GM12878 (cell line): ENCODE measurements around the gene FAM163B. TPM values are rescaled to one million over a fixed set of nuclear protein-coding genes. Genes with fewer than 3 reads are reported as not detected.

ENCODE experiments used
- ATAC-seq: fragments of 200-7000 bp; cut with Tn5 transposase; 3 replicates; pipeline ENCODE4 v1.9.1; 2020; ENCODE audit warnings: mild to moderate bottlenecking, moderate library complexity
- BruUV-seq: library from RNA; stranded (reverse); fragments of 400-500 nt; replicated peaks from 2 replicates; lab custom pipeline; 2021; lab: Mats Ljungman, UMichigan
- CTCF ChIA-PET: fragments of 300-600 bp; sonication (Branson Sonifier 250); formaldehyde crosslinking; extraction: SDS; loops from one replicate; lab custom pipeline; 2021; ENCODE audit warnings: inconsistent platforms; lab: Yijun Ruan, JAX
- POLR2A ChIA-PET: fragments of 350-600 bp; formaldehyde crosslinking; extraction: SDS; loops from one replicate; lab custom pipeline; 2021; ENCODE audit warnings: inconsistent platforms; lab: Charles Lee
- RAD21 ChIA-PET: fragments of 300-600 bp; sonication (Branson Sonifier 250); formaldehyde crosslinking; loops from one replicate; lab custom pipeline; 2023; ENCODE audit warnings: antibody characterized with exemption; ENCODE audit not compliant: unreplicated experiment; lab: Charles Lee
- SMC1A ChIA-PET: fragments of 300-600 bp; sonication (Branson Sonifier 250); formaldehyde crosslinking; loops from one replicate; lab custom pipeline; 2023; ENCODE audit not compliant: unreplicated experiment, uncharacterized antibody; lab: Charles Lee
- DNase-seq: peaks from one replicate; pipeline ENCODE4 v3.0.0-alpha.2; 2011; ENCODE audit warnings: low read depth, low spot score
- FAIRE-seq: peaks from 3 replicates; lab custom pipeline; 2011; peaks lifted over from hg19 to GRCh38; lab: Jason Lieb, UNC
- H2AFZ ChIP-seq: 2 replicates; pipeline ENCODE4 v1.6.0; 2011; ENCODE audit warnings: low read depth, low read length, control low read depth; ENCODE audit not compliant: control insufficient read depth
- H3K27ac ChIP-seq: 2 replicates; pipeline ENCODE4 v1.5.1; 2011; ENCODE audit warnings: control low read depth; ENCODE audit not compliant: control insufficient read depth, insufficient read depth
- H3K27me3 ChIP-seq, 2 experiments: replicated peaks in 1 of 2; 2 replicates each; pipeline versions ENCODE4 v1.6.0 to v1.6.1; 2011; ENCODE audit warnings: low read length in 1 of 2; ENCODE audit not compliant: control insufficient read depth in 2 of 2, insufficient read depth in 2 of 2
- H3K36me3 ChIP-seq, 2 experiments: 2 replicates each; pipeline ENCODE4 v1.5.1; 2011; ENCODE audit warnings: low read length in 1 of 2; ENCODE audit not compliant: control insufficient read depth in 2 of 2, insufficient read depth in 2 of 2
- H3K4me1 ChIP-seq: 2 replicates; pipeline ENCODE4 v1.6.1; 2011; ENCODE audit warnings: mild to moderate bottlenecking, low read length, moderate library complexity, mixed read lengths; ENCODE audit not compliant: control insufficient read depth, insufficient read depth
- H3K4me2 ChIP-seq: 2 replicates; pipeline ENCODE4 v1.6.0; 2011; ENCODE audit warnings: control low read depth; ENCODE audit not compliant: control insufficient read depth, insufficient read depth
- H3K4me3 ChIP-seq: fragments of 200-600 bp; sonication (generic); 2 replicates; pipeline ENCODE4 v1.5.1; 2016
- H3K79me2 ChIP-seq: 2 replicates; pipeline ENCODE4 v1.6.0; 2011; ENCODE audit warnings: low read length; ENCODE audit not compliant: control insufficient read depth, insufficient read depth
- H3K9ac ChIP-seq: 2 replicates; pipeline ENCODE4 v1.8.0; 2011; ENCODE audit warnings: low read length, control low read depth, mixed read lengths; ENCODE audit not compliant: control insufficient read depth, insufficient read depth
- H3K9me3 ChIP-seq: replicated peaks from 3 replicates; pipeline ENCODE4 v1.5.1; 2011; ENCODE audit warnings: mild to moderate bottlenecking, low read length; ENCODE audit not compliant: control insufficient read depth, insufficient read depth
- H4K20me1 ChIP-seq: 2 replicates; pipeline ENCODE4 v1.6.0; 2011; ENCODE audit not compliant: control insufficient read depth, insufficient read depth
- BCL11A ChIP-seq: IDR thresholded peaks from 2 replicates; pipeline ENCODE4 v1.6.1; 2011; ENCODE audit warnings: low read depth, low read length
- HDGF ChIP-seq: fragments of 450-650 bp; IDR thresholded peaks from 2 replicates; pipeline ENCODE4 v1.6.1; 2016; ENCODE audit warnings: antibody characterized with exemption
- JUND ChIP-seq: IDR thresholded peaks from 2 replicates; pipeline ENCODE4 v1.6.1; 2012; ENCODE audit warnings: low read depth, mild to moderate bottlenecking, low read length, improper control_type of control experiment, moderate library complexity
- KDM1A ChIP-seq: fragments of 200-600 bp; sonication (generic); IDR thresholded peaks from 2 replicates; pipeline ENCODE4 v1.6.1; 2016; ENCODE audit warnings: borderline replicate concordance
- KLF5 ChIP-seq: fragments of 450-650 bp; IDR thresholded peaks from 2 replicates; pipeline ENCODE4 v1.6.1; 2014; ENCODE audit warnings: mild to moderate bottlenecking; ENCODE audit not compliant: partially characterized antibody
- NFYA ChIP-seq: IDR thresholded peaks from 2 replicates; pipeline ENCODE4 v1.6.1; 2011; ENCODE audit warnings: low read depth, mild to moderate bottlenecking, low read length, improper control_type of control experiment, borderline replicate concordance
- PBX3 ChIP-seq: IDR thresholded peaks from 2 replicates; pipeline ENCODE4 v1.6.1; 2011; ENCODE audit warnings: mild to moderate bottlenecking, low read depth, low read length, moderate library complexity; ENCODE audit not compliant: insufficient replicate concordance
- RCOR1 ChIP-seq: conservative IDR thresholded peaks from 2 replicates; pipeline ENCODE4 v1.6.1; 2012; ENCODE audit warnings: low read depth, low read length, improper control_type of control experiment
- TARDBP ChIP-seq: IDR thresholded peaks from 2 replicates; pipeline ENCODE4 v1.6.1; 2016; ENCODE audit warnings: borderline replicate concordance
- TCF3 ChIP-seq: IDR thresholded peaks from 2 replicates; pipeline ENCODE4 v1.6.1; 2012; ENCODE audit warnings: low read depth, mild to moderate bottlenecking, low read length, borderline replicate concordance; ENCODE audit not compliant: insufficient read depth
- YY1 ChIP-seq: IDR thresholded peaks from 2 replicates; pipeline ENCODE4 v1.6.1; 2011; ENCODE audit warnings: low read depth, mild to moderate bottlenecking, low read length
- ZBTB11 ChIP-seq: fragments of 450-650 bp; formaldehyde crosslinking; IDR thresholded peaks from 2 replicates; pipeline ENCODE4 v1.5.0; 2022; ENCODE audit warnings: mild to moderate bottlenecking, missing genetic modification characterization
- ZNF217 ChIP-seq: fragments of 450-650 bp; IDR thresholded peaks from 2 replicates; pipeline ENCODE4 v1.6.1; 2017; ENCODE audit warnings: antibody characterized with exemption, mild to moderate bottlenecking
- ZNF384 ChIP-seq: IDR thresholded peaks from 2 replicates; pipeline ENCODE4 v1.6.1; 2012; ENCODE audit warnings: low read depth, mild to moderate bottlenecking, low read length, improper control_type of control experiment, borderline replicate concordance
- WGBS: methylation state at CpG from one replicate; pipeline ENCODE4 v1.1.6; 2016; ENCODE audit warnings: low lambda C conversion rate; ENCODE audit not compliant: insufficient replicate concordance, insufficient coverage; ENCODE audit errors: missing lambda C conversion rate; 5-methylcytosine and 5-hydroxymethylcytosine counted together
- in situ Hi-C: fragments of 300-500 bp; cut with MboI; formaldehyde crosslinking; loops from 9 replicates; pipeline ENCODE4 v1.14.3; 2018; ENCODE audit warnings: mixed read lengths
- intact Hi-C: fragments of 100-400 bp; cut with micrococcal nuclease; formaldehyde crosslinking; loops from one replicate; pipeline ENCODE4 v1.14.2; 2022; ENCODE audit not compliant: unreplicated experiment
- polyA plus RNA-seq, 11 experiments: library from polyadenylated mRNA; depleted of rRNA in 4 of 11; unstranded in 6 of 11; stranded (reverse) in 5 of 11; fragments of >200 nt; fragmentation: Nextera tagmentation in 4 of 11; fragmentation: Illumina TruSeq in 1 of 11; extraction: Ambion mirVana in 4 of 11; extraction: Trizol in 1 of 11; gene quantifications; 1 replicate in 1 of 11; 2 replicates in 10 of 11; pipeline versions ENCODE4 v1.2.1 to v1.2.3, GENCODE V29; 2011 to 2016; ENCODE audit warnings: inconsistent platforms in 2 of 11, missing spikeins in 2 of 11, low read depth in 1 of 11
- total RNA-seq, 4 experiments: library from RNA; depleted of rRNA in 3 of 4; stranded (reverse); fragments of >200 nt in 3 of 4; fragmentation: Illumina TruSeq in 1 of 4; extraction: Trizol in 1 of 4; gene quantifications; 2 replicates each; pipeline versions ENCODE4 v1.2.1 to v1.2.3, GENCODE V29; 2013 to 2021
- TF ChIP-seq, protein P1 (sequence below): IDR thresholded peaks from 2 replicates; pipeline ENCODE4 v1.6.1; 2012; ENCODE audit warnings: mild to moderate bottlenecking, low read depth, low read length

FAM163B gene
- total and polyA plus RNA-seq, 10 of the 15 experiments (the other 5 are each of a cell fraction or from before 2014, with no cell fraction given) = not detected

- TF ChIP-seq, protein P1, sequence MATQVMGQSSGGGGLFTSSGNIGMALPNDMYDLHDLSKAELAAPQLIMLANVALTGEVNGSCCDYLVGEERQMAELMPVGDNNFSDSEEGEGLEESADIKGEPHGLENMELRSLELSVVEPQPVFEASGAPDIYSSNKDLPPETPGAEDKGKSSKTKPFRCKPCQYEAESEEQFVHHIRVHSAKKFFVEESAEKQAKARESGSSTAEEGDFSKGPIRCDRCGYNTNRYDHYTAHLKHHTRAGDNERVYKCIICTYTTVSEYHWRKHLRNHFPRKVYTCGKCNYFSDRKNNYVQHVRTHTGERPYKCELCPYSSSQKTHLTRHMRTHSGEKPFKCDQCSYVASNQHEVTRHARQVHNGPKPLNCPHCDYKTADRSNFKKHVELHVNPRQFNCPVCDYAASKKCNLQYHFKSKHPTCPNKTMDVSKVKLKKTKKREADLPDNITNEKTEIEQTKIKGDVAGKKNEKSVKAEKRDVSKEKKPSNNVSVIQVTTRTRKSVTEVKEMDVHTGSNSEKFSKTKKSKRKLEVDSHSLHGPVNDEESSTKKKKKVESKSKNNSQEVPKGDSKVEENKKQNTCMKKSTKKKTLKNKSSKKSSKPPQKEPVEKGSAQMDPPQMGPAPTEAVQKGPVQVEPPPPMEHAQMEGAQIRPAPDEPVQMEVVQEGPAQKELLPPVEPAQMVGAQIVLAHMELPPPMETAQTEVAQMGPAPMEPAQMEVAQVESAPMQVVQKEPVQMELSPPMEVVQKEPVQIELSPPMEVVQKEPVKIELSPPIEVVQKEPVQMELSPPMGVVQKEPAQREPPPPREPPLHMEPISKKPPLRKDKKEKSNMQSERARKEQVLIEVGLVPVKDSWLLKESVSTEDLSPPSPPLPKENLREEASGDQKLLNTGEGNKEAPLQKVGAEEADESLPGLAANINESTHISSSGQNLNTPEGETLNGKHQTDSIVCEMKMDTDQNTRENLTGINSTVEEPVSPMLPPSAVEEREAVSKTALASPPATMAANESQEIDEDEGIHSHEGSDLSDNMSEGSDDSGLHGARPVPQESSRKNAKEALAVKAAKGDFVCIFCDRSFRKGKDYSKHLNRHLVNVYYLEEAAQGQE = no peak
- TF ChIP-seq RCOR1 (no peak), YY1 (no peak), TCF3 (no peak), TARDBP (no peak), NFYA (no peak), HDGF (no peak)
- TF ChIP-seq, all 136 proteins: peak for 0
Observed at GRCh38 chr9:133640580-133641395, 31.6 kb upstream of the FAM163B start (continued).

DNA sequence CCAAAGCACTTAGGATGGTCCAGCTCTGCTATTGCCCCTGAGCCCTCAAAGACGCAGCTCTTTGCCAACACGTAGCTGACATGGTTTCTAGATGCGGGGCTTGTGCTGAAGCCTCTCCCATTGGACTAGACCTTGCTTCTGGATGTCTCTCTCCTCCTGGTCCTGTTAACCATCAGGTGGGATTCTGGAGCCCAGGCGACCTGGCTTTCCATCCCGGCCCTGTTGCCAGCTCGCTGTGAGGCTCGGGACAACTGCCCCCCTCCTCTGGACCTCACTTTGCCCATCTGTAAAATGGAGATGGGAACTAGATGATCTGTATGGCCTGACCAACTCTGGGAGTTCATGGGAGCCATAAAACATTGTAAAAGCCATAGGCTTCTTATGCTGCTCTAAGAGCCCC is 31.0 kb upstream of the FAM163B start:
- BruUV-seq = no TSS peak
- intact Hi-C loops = no loop called here
- Histone ChIP-seq H3K27ac (no peak overlapping the region), H3K27me3 (peaks cover 0 to 2% of the 10 kb centered on the region in 2 experiments; a peak in 3 of 4 replicates), H4K20me1 (no peaks in the 10 kb centered on the region), H3K4me2 (no peak overlapping the region), H3K79me2 (no peaks in the 10 kb centered on the region), H3K9me3 (no peaks in the 10 kb centered on the region), H2AFZ (no peak overlapping the region), H3K36me3 (no peaks in the 10 kb centered on the region), H3K4me1 (no peaks in the 10 kb centered on the region), H3K9ac (no peak overlapping the region), H3K4me3 (no peak overlapping the region)
- ATAC-seq = no peak
- in situ Hi-C loops = no loop called here
- FAIRE-seq = no peak
- ChIA-PET CTCF (interaction anchor here (1.3 kb wide), 1 partner anchor 13 kb away, joined by 3 read pairs; no protein-coding TSS in a partner anchor), SMC1A (no interaction called here), RAD21 (no interaction called here), POLR2A (interaction anchor here (0.6 kb wide), 1 partner anchor 90 kb away, joined by 3 read pairs; no protein-coding TSS in a partner anchor)
- no peak for DNase-seq
- 3% methylated on average over 7 of the region's 7 CpGs for WGBS
- no peak for TF ChIP-seq KLF5
- no peak for TF ChIP-seq ZBTB11
- TF ChIP-seq ZNF217 = no peak
- TF ChIP-seq KDM1A = no peak
- TF ChIP-seq PBX3 = no peak
- no peak for TF ChIP-seq ZNF384
- TF ChIP-seq JUND = no peak
- no peak for TF ChIP-seq BCL11A
